Measurements from ENCODE around the gene TRAPPC3L.

Gene TRAPPC3L

DNA sequence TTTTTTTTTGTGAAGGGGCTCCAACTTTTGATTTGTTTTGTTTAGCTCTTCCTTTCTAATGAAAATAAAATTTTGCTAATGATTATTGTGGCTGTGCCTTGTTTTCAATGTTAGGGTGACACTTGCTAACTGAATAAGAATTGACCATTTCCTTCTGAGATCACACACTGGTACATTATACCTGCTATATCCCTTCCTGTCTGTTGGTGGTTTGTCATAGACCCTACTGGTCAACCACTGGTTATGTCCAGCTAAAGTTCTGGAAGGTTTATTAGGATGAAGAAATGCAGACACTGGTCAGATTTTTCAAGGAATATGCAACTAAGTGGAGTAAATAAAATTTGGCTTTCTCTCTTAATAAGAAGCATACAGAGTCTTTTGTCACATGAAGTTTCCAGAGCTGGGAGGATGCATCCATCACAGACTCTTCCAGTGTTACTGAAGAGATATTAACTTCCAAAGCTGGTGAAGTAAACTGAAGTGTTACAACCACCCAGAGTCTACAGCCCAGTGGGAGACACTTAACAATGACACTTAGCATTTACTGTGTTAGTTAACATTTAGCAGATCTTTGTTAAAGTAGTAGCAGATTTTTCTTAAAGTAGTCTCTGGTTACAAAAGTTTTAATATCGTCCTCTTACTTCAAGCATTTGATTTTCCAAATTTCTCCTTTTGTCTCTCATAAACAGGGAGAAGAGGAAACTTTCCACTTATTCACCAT lies 53.7 kb downstream of the TRAPPC3L start:
- Mint-ChIP-seq H3K4me3 (no peak overlapping the region), H3K27me3 (peaks cover 7% of the 10 kb centered on the region), H3K9me3 (no peaks in the 10 kb centered on the region), H3K36me3 (no peaks in the 10 kb centered on the region), H3K4me1 (no peaks in the 10 kb centered on the region), H3K27ac (no peak overlapping the region)
- CTCF ChIA-PET = interaction anchor here (0.6 kb wide), 1 partner anchor 202 kb away, joined by 4 read pairs; no protein-coding TSS in a partner anchor
- DNase-seq = no peak

GRCh38 chr6:116485559-116486184 lies 59.8 kb downstream of the TRAPPC3L start:
- Mint-ChIP-seq H3K36me3 (no peaks in the 10 kb centered on the region), H3K4me3 (no peak overlapping the region), H3K9me3 (no peaks in the 10 kb centered on the region), H3K4me1 (no peaks in the 10 kb centered on the region), H3K27ac (no peak overlapping the region), H3K27me3 (peaks cover 33% of the 10 kb centered on the region)
- CTCF ChIA-PET = no interaction called here
- DNase-seq = no peak

DNA sequence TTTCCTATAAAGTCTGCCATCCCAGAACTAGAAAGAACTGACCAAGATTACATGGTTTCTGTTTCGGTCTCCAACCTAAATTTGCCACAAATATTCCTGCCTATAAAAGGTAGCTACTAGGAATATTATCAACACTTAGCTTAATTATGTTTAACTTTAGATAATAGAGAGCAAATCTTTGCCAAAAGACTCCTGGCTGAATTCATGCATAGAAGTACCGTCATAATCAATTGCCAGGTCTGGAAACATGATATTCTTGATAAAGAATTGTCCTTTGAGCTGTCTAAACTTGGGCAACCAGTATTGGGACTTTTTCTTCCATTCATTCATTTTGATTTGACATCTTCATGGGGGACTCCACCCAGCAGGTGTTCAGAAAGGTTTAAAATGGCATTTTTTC lies 61.9 kb downstream of the TRAPPC3L start:
- H3K4me3 Mint-ChIP-seq = no peak overlapping the region
- no peaks in the 10 kb centered on the region for H3K36me3 Mint-ChIP-seq
- no peak overlapping the region for H3K27ac Mint-ChIP-seq
- CTCF ChIA-PET = no interaction called here
- H3K27me3 Mint-ChIP-seq = peaks cover 29% of the 10 kb centered on the region
- no peaks in the 10 kb centered on the region for H3K4me1 Mint-ChIP-seq
- DNase-seq = no peak
- H3K9me3 Mint-ChIP-seq = no peaks in the 10 kb centered on the region

DNA sequence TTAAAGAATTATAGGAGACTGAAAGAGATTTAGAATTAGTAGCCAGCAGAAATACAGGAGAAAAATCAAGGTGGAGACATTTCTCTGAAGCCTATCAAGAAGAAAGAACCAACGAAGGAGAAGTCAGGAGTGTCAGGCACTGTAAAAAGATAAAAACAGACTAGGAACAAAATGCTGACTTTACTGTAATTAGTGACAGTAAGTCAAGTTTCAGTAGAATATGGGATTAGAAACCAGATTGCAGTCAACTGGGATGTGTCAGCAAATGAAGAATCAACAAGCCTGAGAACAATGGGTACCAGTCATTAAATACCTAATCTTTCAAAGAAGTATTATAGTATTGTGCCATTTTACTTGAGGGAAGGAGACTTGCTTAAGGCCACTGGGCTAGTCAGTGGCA lies 62.7 kb downstream of the TRAPPC3L start:
- H3K4me1 Mint-ChIP-seq = no peaks in the 10 kb centered on the region

GRCh38 chr6:116476002-116476678 lies 69.3 kb downstream of the TRAPPC3L start:
- H3K27me3 Mint-ChIP-seq = peaks cover 18% of the 10 kb centered on the region
- DNase-seq = peak; percentile 68
- H3K4me1 Mint-ChIP-seq = peaks cover 25% of the 10 kb centered on the region
- peak overlapping the region; percentile 68 for H3K27ac Mint-ChIP-seq
- H3K4me3 Mint-ChIP-seq = no peak overlapping the region
- no peaks in the 10 kb centered on the region for H3K9me3 Mint-ChIP-seq
- CTCF ChIA-PET = no interaction called here
- no peaks in the 10 kb centered on the region for H3K36me3 Mint-ChIP-seq

More for the DNA sequence above, 62.7 kb downstream of the TRAPPC3L start:
- H3K4me3 Mint-ChIP-seq = no peak overlapping the region
- H3K36me3 Mint-ChIP-seq = no peaks in the 10 kb centered on the region
- no peak for DNase-seq
- H3K9me3 Mint-ChIP-seq = no peaks in the 10 kb centered on the region
- no peak overlapping the region for H3K27ac Mint-ChIP-seq
- H3K27me3 Mint-ChIP-seq = peaks cover 32% of the 10 kb centered on the region
- CTCF ChIA-PET = no interaction called here

DNA sequence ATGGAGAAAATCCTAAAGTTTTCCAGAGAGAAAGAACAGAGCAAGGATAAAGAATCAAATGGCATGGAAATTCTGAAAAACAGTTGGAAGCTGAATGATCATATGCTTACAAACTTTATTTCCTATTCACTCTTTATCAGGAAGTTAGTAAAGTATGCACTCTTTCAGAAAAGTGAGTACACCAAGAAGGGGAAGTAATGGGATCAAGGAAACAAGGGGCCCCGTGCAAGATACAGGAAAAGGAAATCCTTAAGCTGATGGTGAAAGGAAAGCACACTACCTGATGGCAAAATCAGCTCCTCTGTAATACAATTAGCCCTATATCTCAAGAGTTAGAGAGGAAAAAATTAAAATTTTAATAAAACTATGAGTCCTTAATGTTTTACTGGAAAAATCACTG lies 70.3 kb downstream of the TRAPPC3L start:
- Mint-ChIP-seq H3K27ac (no peak overlapping the region), H3K4me3 (no peak overlapping the region), H3K36me3 (no peaks in the 10 kb centered on the region), H3K27me3 (peaks cover 15% of the 10 kb centered on the region), H3K4me1 (peaks cover 25% of the 10 kb centered on the region), H3K9me3 (no peaks in the 10 kb centered on the region)
- CTCF ChIA-PET = interaction anchor here (0.6 kb wide), 1 partner anchor 237 kb away, joined by 4 read pairs; no protein-coding TSS in a partner anchor
- no peak for DNase-seq

DNA sequence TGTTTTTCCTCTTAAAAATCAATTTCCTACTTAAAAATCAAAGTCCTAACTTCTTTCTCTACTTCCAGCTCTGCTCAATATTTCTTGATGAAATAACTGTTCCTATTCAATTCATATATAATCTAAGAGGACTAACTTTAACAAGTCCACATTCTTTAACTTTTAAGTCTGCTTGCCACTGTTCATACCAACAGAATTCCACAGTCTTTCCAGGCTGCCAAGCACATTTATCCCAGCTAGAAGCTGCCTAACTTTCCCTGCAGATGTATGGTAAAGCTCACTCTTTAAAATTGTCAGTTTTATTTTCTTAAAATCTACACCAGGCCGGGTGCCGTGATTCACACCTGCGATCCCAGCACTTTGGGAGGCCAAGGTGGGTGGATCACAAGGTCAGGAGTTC lies 72.8 kb downstream of the TRAPPC3L start:
- DNase-seq = no peak
- Mint-ChIP-seq H3K27ac (no peak overlapping the region), H3K4me3 (no peak overlapping the region), H3K36me3 (no peaks in the 10 kb centered on the region), H3K4me1 (peaks cover 28% of the 10 kb centered on the region), H3K9me3 (no peaks in the 10 kb centered on the region), H3K27me3 (peaks cover 15% of the 10 kb centered on the region)
- CTCF ChIA-PET = no interaction called here

DNA sequence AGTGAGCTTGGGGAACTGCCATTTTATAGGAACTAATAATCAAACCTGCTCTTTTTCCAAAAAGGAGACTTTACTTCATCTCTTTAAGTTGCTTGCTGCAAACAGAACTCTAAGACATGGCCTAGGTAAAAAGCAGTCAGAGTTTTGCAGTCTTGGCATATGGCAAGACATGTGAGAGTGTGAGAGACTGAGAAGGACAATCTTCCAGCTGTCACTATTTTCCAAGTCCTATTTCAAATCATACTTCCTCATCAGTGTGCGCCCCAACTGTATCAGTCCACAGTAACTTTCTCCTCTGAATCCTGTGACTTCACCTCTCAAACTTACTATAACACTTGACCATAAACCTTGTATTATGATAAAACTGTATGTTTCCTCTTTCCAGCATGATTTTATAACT lies 74.0 kb downstream of the TRAPPC3L start:
- no peaks in the 10 kb centered on the region for H3K36me3 Mint-ChIP-seq
- CTCF ChIA-PET = no interaction called here
- H3K27ac Mint-ChIP-seq = no peak overlapping the region
- H3K4me3 Mint-ChIP-seq = no peak overlapping the region
- H3K27me3 Mint-ChIP-seq = peaks cover 18% of the 10 kb centered on the region
- H3K9me3 Mint-ChIP-seq = no peaks in the 10 kb centered on the region
- no peak for DNase-seq
- H3K4me1 Mint-ChIP-seq = peaks cover 35% of the 10 kb centered on the region

GRCh38 chr6:116468293-116468692 lies 77.2 kb downstream of the TRAPPC3L start:
- no peak for DNase-seq
- peaks cover 2% of the 10 kb centered on the region for H3K36me3 Mint-ChIP-seq
- no peaks in the 10 kb centered on the region for H3K9me3 Mint-ChIP-seq
- CTCF ChIA-PET = no interaction called here
- peaks cover 24% of the 10 kb centered on the region for H3K27me3 Mint-ChIP-seq
- H3K4me1 Mint-ChIP-seq = peaks cover 32% of the 10 kb centered on the region
- no peak overlapping the region for H3K27ac Mint-ChIP-seq
- no peak overlapping the region for H3K4me3 Mint-ChIP-seq

DNA sequence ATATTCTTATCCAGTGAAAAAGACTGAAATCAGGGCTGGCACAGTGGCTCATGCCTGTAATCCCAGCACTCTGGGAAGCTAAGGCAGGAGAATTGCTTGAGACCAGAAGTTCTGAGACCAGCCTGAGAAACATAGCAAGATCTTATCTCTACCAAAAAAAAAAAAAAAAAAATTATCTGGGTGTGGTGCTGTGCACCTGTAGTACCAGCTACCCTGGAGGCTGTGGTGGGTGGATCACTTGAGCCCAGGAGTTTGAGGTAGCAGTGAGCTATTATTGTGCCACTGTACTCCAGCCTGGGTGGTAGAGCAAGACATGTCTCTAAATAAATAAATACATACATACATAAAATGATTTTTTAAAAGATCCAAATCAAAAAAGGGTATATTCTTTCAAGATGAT lies 78.0 kb downstream of the TRAPPC3L start:
- Mint-ChIP-seq H3K27ac (no peak overlapping the region), H3K36me3 (peaks cover 2% of the 10 kb centered on the region), H3K4me1 (peaks cover 40% of the 10 kb centered on the region), H3K9me3 (no peaks in the 10 kb centered on the region), H3K27me3 (peaks cover 31% of the 10 kb centered on the region), H3K4me3 (no peak overlapping the region)
- DNase-seq = no peak
- CTCF ChIA-PET = no interaction called here

GRCh38 chr6:116467096-116467495 lies 78.4 kb downstream of the TRAPPC3L start:
- Mint-ChIP-seq H3K9me3 (no peaks in the 10 kb centered on the region), H3K36me3 (peaks cover 3% of the 10 kb centered on the region), H3K27ac (no peak overlapping the region), H3K4me1 (peaks cover 41% of the 10 kb centered on the region), H3K27me3 (peaks cover 35% of the 10 kb centered on the region), H3K4me3 (no peak overlapping the region)
- CTCF ChIA-PET = no interaction called here
- DNase-seq = no peak

DNA sequence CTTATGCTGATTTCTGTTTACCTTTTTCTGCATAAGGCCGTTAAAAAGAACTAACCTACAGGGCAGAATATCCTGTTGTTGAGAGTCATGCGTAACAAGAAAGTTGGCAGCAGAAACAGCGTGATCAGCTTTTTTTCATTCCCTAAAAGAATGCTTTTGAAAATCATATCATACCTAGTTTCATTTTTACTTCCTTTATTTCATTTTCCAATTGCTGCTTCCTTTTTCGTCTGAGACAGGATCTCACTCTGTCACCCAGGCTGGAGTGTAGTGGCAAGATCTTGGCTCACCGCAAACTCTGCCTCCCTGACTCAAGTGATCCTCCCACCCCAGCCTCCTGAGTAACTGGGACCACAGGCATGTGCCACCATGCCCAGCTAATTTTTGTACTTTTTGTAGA lies 80.2 kb downstream of the TRAPPC3L start:
- DNase-seq = no peak
- Mint-ChIP-seq H3K4me1 (peaks cover 56% of the 10 kb centered on the region), H3K36me3 (peaks cover 3% of the 10 kb centered on the region), H3K4me3 (no peak overlapping the region), H3K27me3 (peaks cover 50% of the 10 kb centered on the region), H3K9me3 (no peaks in the 10 kb centered on the region), H3K27ac (peak overlapping the region; percentile 17)
- CTCF ChIA-PET = interaction anchor here (0.7 kb wide), 1 partner anchor 19 kb away, joined by 3 read pairs; no protein-coding TSS in a partner anchor

DNA sequence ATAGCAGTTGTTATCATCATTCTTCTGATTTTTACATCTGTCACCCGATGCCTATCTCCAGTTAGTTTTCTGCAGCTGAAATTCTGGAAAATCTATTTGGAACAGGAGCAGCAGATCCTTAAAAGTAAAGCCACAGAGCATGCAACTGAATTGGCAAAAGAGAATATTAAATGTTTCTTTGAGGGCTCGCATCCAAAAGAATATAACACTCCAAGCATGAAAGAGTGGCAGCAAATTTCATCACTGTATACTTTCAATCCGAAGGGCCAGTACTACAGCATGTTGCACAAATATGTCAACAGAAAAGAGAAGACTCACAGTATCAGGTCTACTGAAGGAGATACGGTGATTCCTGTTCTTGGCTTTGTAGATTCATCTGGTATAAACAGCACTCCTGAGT lies 82.2 kb downstream of the TRAPPC3L start:
- H3K27ac Mint-ChIP-seq = no peak overlapping the region

GRCh38 chr6:116461932-116462885 lies 83.3 kb downstream of the TRAPPC3L start:
- Mint-ChIP-seq H3K27me3 (peaks cover 51% of the 10 kb centered on the region), H3K27ac (peak overlapping the region; percentile 50), H3K9me3 (no peaks in the 10 kb centered on the region), H3K4me1 (peaks cover 61% of the 10 kb centered on the region), H3K4me3 (peak overlapping the region; percentile 57), H3K36me3 (peaks cover 3% of the 10 kb centered on the region)
- peak; percentile 70 for DNase-seq
- CTCF ChIA-PET = no interaction called here

More for the DNA sequence above, 82.2 kb downstream of the TRAPPC3L start:
- Mint-ChIP-seq H3K9me3 (no peaks in the 10 kb centered on the region), H3K4me3 (peak overlapping the region; percentile 20), H3K36me3 (peaks cover 3% of the 10 kb centered on the region), H3K27me3 (peaks cover 52% of the 10 kb centered on the region), H3K4me1 (peaks cover 58% of the 10 kb centered on the region)
- CTCF ChIA-PET = interaction anchor here (0.9 kb wide), 1 partner anchor 72 kb away, joined by 3 read pairs; no protein-coding TSS in a partner anchor
- DNase-seq = no peak
